Endothelial cell of umbilical vein (primary cell): ENCODE results near the gene TRAK1. TPM values are rescaled to one million over a fixed set of nuclear protein-coding genes. Genes with fewer than 3 reads are reported as not detected.

Experiments used
- BruUV-seq: library from RNA; stranded (reverse); fragments of 400-500 nt; replicated peaks from 2 replicates; lab custom pipeline; 2021; lab: Mats Ljungman, UMichigan
- CTCF ChIA-PET: fragments of 300-600, 350-600 bp; sonication (Branson Sonifier 250); formaldehyde crosslinking; loops from one replicate; lab custom pipeline; 2021; ENCODE audit warnings: antibody characterized with exemption, inconsistent platforms; lab: Charles Lee
- POLR2A ChIA-PET: fragments of 300-600, 350-600 bp; sonication (Branson Sonifier 250); formaldehyde crosslinking; loops from one replicate; lab custom pipeline; 2021; ENCODE audit warnings: antibody characterized with exemption, inconsistent platforms; lab: Charles Lee
- DNase-seq: peaks from one replicate; pipeline ENCODE4 v3.0.0-alpha.2; 2011; ENCODE audit warnings: low read depth, low spot score
- FAIRE-seq: peaks from 2 replicates; lab custom pipeline; 2011; peaks lifted over from hg19 to GRCh38; lab: Jason Lieb, UNC
- H2AFZ ChIP-seq: 2 replicates; pipeline ENCODE4 v1.6.0; 2012; ENCODE audit warnings: low read depth, low read length, control low read depth, inconsistent platforms
- H3K27ac ChIP-seq: 2 replicates; pipeline ENCODE4 v1.5.1; 2011; ENCODE audit warnings: low read depth, mild to moderate bottlenecking, control low read depth, low read length, moderate library complexity; ENCODE audit not compliant: insufficient read depth
- H3K27me3 ChIP-seq, 2 experiments: 2 replicates each; pipeline versions ENCODE4 v1.6.0 to v1.6.1; 2011; ENCODE audit warnings: low read length in 2 of 2, mixed read lengths in 1 of 2; ENCODE audit not compliant: control insufficient read depth in 2 of 2, insufficient read depth in 2 of 2
- H3K36me3 ChIP-seq, 2 experiments: 2 replicates in 1 of 2; 3 replicates in 1 of 2; pipeline ENCODE4 v1.5.1; 2011; ENCODE audit warnings: low read length in 2 of 2, mild to moderate bottlenecking in 1 of 2, moderate library complexity in 1 of 2; ENCODE audit not compliant: control insufficient read depth in 2 of 2, insufficient read depth in 2 of 2; ENCODE audit errors: extremely low read depth in 1 of 2
- H3K4me1 ChIP-seq: 3 replicates; pipeline ENCODE4 v1.5.1; 2011; ENCODE audit warnings: mild to moderate bottlenecking, low read length; ENCODE audit not compliant: control insufficient read depth, insufficient read depth; ENCODE audit errors: extremely low read depth
- H3K4me2 ChIP-seq: 2 replicates; pipeline ENCODE4 v1.6.1; 2011; ENCODE audit warnings: low read length, control low read depth, mixed read lengths; ENCODE audit not compliant: insufficient read depth
- H3K4me3 ChIP-seq, 3 experiments: fragments of 200-600 bp in 1 of 3; sonication (generic), shearing (Covaris generic) in 1 of 3; replicated peaks in 1 of 3; 2 replicates each; pipeline ENCODE4 v1.5.1; 2011 to 2016; ENCODE audit warnings: control low read depth in 3 of 3, low read length in 3 of 3, mild to moderate bottlenecking in 2 of 3, inconsistent platforms in 1 of 3, low read depth in 1 of 3, moderate library complexity in 1 of 3; ENCODE audit not compliant: insufficient read depth in 1 of 3
- H3K79me2 ChIP-seq: 2 replicates; pipeline ENCODE4 v1.6.0; 2012; ENCODE audit warnings: low read length, inconsistent platforms; ENCODE audit not compliant: control insufficient read depth, insufficient read depth
- H3K9ac ChIP-seq: replicated peaks from 2 replicates; pipeline ENCODE3; 2011; ENCODE audit warnings: low read length, control low read depth; ENCODE audit not compliant: insufficient read depth; ENCODE audit errors: extremely low read depth
- H3K9me1 ChIP-seq: replicated peaks from 3 replicates; pipeline ENCODE4 v1.6.0; 2011; ENCODE audit warnings: mild to moderate bottlenecking, low read length; ENCODE audit not compliant: control insufficient read depth, insufficient read depth; ENCODE audit errors: extremely low read depth
- H3K9me3 ChIP-seq: replicated peaks from 2 replicates; pipeline ENCODE4 v1.5.1; 2012; ENCODE audit warnings: low read length, inconsistent platforms; ENCODE audit not compliant: control insufficient read depth, insufficient read depth
- H4K20me1 ChIP-seq: replicated peaks from 2 replicates; pipeline ENCODE3; 2011; ENCODE audit warnings: mild to moderate bottlenecking, low read length; ENCODE audit not compliant: control insufficient read depth, insufficient read depth; ENCODE audit errors: extremely low read depth
- CTCF ChIP-seq, 2 donors: IDR thresholded peaks; 1 replicate in 1 of 2; 2 replicates in 1 of 2; pipeline ENCODE4 v1.5.1; 2011; ENCODE audit warnings: low read length in 2 of 2, mild to moderate bottlenecking in 2 of 2, moderate library complexity in 2 of 2, control low read depth in 1 of 2, inconsistent platforms in 1 of 2, low read depth in 1 of 2; ENCODE audit not compliant: insufficient read depth in 1 of 2; ENCODE audit errors: extremely low read depth in 1 of 2
- EZH2 ChIP-seq: IDR thresholded peaks from 2 replicates; pipeline ENCODE4 v1.6.1; 2012; ENCODE audit warnings: borderline replicate concordance, low read depth, mild to moderate bottlenecking, moderate library complexity, low read length, inconsistent platforms; ENCODE audit not compliant: severe bottlenecking
- FOS ChIP-seq: IDR thresholded peaks from 2 replicates; pipeline ENCODE4 v1.6.1; 2011; ENCODE audit warnings: mild to moderate bottlenecking, low read length, moderate library complexity, borderline replicate concordance; ENCODE audit not compliant: insufficient read depth
- GATA2 ChIP-seq: IDR thresholded peaks from 2 replicates; pipeline ENCODE4 v1.7.0; 2011; ENCODE audit warnings: low read depth, mild to moderate bottlenecking, moderate library complexity, mixed read lengths, low read length; ENCODE audit not compliant: insufficient read length, insufficient read depth
- JUN ChIP-seq: IDR thresholded peaks from 2 replicates; pipeline ENCODE4 v1.6.1; 2011; ENCODE audit warnings: borderline replicate concordance, low read depth; ENCODE audit not compliant: insufficient read length, insufficient read depth
- MAX ChIP-seq: IDR thresholded peaks from 2 replicates; pipeline ENCODE4 v1.6.1; 2011; ENCODE audit not compliant: insufficient read depth, insufficient read length
- MYC ChIP-seq: IDR thresholded peaks from one replicate; pipeline ENCODE4 v1.6.1; 2011; ENCODE audit warnings: mild to moderate bottlenecking, low read depth, low read length
- POLR2A ChIP-seq: IDR thresholded peaks from 2 replicates; pipeline ENCODE4 v1.6.1; 2012; ENCODE audit warnings: low read depth, mild to moderate bottlenecking, control low read depth, low read length
- POLR2AphosphoS5 ChIP-seq: IDR thresholded peaks from 2 replicates; pipeline ENCODE4 v1.6.1; 2012; ENCODE audit warnings: low read depth, mild to moderate bottlenecking, control low read depth, low read length, moderate library complexity; ENCODE audit not compliant: insufficient read depth
- dilution Hi-C: fragments of 300-500 bp; cut with MboI; formaldehyde crosslinking; loops from one replicate; pipeline ENCODE4 v1.15.0; 2019; ENCODE audit warnings: low sequenced_read_pairs; ENCODE audit not compliant: extremely low pct_ligation_motif_present
- intact Hi-C: fragments of 100-400 bp; cut with micrococcal nuclease; formaldehyde crosslinking; loops from one replicate; pipeline ENCODE4 v1.10.0; 2022
- polyA plus RNA-seq, 4 experiments: library from polyadenylated mRNA; depleted of rRNA in 3 of 4; stranded (reverse) in 3 of 4; unstranded in 1 of 4; fragments of >200 nt; gene quantifications; 2 replicates each; pipeline versions ENCODE4 v1.2.1 to v1.2.3, GENCODE V29; 2011 to 2012; ENCODE audit warnings: missing spikeins in 1 of 4
- total RNA-seq: library from RNA; stranded (reverse); gene quantifications from 2 replicates; pipeline ENCODE4 v1.2.3, GENCODE V29; 2021

The TRAK1 gene
- total and polyA plus RNA-seq, 2 donors (not counting 3 experiments of a cell fraction or from before 2014, with no cell fraction given), result 38.5 to 59.6 TPM

DNA sequence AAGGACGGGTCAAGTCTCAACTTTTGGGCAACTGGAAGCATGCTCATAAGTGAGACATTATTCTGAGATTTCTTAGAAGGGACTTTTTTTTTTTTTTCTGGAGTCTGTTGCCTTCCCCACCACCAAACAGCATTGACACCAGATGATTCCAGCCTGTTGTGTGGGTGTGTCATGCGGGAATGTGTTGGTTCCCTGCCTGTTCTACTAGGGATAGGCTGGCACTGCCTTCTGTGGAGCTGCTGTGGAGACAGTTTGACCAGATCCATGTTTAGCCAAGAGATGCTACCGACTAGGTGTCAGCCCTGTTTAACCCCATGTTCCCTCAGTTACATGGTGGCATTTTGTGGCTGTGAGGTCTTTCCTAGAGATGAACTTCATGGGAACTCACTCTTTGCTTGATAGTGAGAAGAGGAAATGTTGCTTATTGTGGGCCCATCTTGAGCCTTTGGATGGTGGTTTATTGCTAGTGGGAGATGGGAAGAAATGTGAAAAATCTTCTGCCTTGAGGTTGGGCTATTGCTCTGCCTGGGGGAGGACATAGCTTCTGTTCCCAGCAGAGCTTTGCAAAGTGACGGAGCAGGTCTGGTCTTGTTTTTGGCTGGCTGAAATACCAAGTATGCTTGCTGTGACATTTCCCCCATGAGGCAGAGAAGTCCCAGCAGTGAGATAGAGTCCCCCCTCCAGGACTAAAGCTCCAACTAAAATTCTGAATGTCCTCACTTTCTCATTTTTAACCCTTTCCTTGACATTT is 31.3 kb downstream of the TRAK1 start:
- POLR2A ChIA-PET, result no interaction called here
- H3K4me3 ChIP-seq, result no peak overlapping the region
- no peak overlapping the region for H3K4me2 ChIP-seq
- peaks cover 0 to 2% of the 10 kb centered on the region in 2 experiments for H3K36me3 ChIP-seq
- H3K9me3 ChIP-seq, result no peaks in the 10 kb centered on the region
- no peaks in the 10 kb centered on the region for H3K9me1 ChIP-seq
- H3K27ac ChIP-seq, result no peak overlapping the region
- no TSS peak for BruUV-seq
- CTCF ChIA-PET, result interaction anchor here (1.3 kb wide), 1 partner anchor 69 kb away, joined by 6 read pairs; no protein-coding TSS in a partner anchor
- TF ChIP-seq FOS, result no peak
- no peak for TF ChIP-seq MYC
- TF ChIP-seq POLR2A, result no peak
- TF ChIP-seq JUN, result no peak
- no peak for TF ChIP-seq GATA2
- intact Hi-C loops, result no loop called here
- H3K79me2 ChIP-seq, result peaks cover 19% of the 10 kb centered on the region
- no peaks in the 10 kb centered on the region for H3K27me3 ChIP-seq
- H2AFZ ChIP-seq, result no peak overlapping the region
- DNase-seq, result no peak
- H3K4me1 ChIP-seq, result peaks cover 40% of the 10 kb centered on the region
- FAIRE-seq, result no peak
- no peak overlapping the region for H3K9ac ChIP-seq
- dilution Hi-C loops, result no loop called here
- H4K20me1 ChIP-seq, result no peaks in the 10 kb centered on the region

- Histone ChIP-seq H3K27me3 (no peaks in the 10 kb centered on the region), H3K79me2 (peaks cover 19% of the 10 kb centered on the region), H3K9me1 (no peaks in the 10 kb centered on the region), H3K9ac (no peak overlapping the region), H3K4me3 (no peak overlapping the region), H3K9me3 (no peaks in the 10 kb centered on the region), H4K20me1 (no peaks in the 10 kb centered on the region), H3K4me2 (no peak overlapping the region), H3K27ac (peak overlapping the region; percentile 8), H3K36me3 (peaks cover 0 to 2% of the 10 kb centered on the region in 2 experiments), H3K4me1 (peaks cover 37% of the 10 kb centered on the region), H2AFZ (no peak overlapping the region)
- intact Hi-C loops, result no loop called here
- dilution Hi-C loops, result no loop called here
- POLR2A ChIA-PET, result no interaction called here
- TF ChIP-seq GATA2 (no peak), EZH2 (no peak), MAX (no peak), POLR2A (no peak), CTCF (IDR thresholded peaks at IDR 0.05; ENCODE audit: extremely low read depth in 1 of 2, insufficient read depth in 1 of 2, low read depth in 1 of 2, low read length in 2 of 2) (no peak), FOS (no peak), MYC (no peak), POLR2AphosphoS5 (no peak), JUN (no peak)
- BruUV-seq, result no TSS peak
- DNase-seq (no peak), FAIRE-seq (peak; percentile 64)
- CTCF ChIA-PET, result interaction anchor here (1.3 kb wide), 1 partner anchor 68 kb away, joined by 6 read pairs; no protein-coding TSS in a partner anchor
Observed at GRCh38 chr3:42123012-42123581, 31.9 kb downstream of the TRAK1 start.
